Measurements from ENCODE around the gene SPDEF. TPM values are rescaled to one million over a fixed set of nuclear protein-coding genes. Genes with fewer than 3 reads are reported as not detected.

SPDEF gene
- polyA plus RNA-seq, 6 donors from 2014 or later: not detected

DNA sequence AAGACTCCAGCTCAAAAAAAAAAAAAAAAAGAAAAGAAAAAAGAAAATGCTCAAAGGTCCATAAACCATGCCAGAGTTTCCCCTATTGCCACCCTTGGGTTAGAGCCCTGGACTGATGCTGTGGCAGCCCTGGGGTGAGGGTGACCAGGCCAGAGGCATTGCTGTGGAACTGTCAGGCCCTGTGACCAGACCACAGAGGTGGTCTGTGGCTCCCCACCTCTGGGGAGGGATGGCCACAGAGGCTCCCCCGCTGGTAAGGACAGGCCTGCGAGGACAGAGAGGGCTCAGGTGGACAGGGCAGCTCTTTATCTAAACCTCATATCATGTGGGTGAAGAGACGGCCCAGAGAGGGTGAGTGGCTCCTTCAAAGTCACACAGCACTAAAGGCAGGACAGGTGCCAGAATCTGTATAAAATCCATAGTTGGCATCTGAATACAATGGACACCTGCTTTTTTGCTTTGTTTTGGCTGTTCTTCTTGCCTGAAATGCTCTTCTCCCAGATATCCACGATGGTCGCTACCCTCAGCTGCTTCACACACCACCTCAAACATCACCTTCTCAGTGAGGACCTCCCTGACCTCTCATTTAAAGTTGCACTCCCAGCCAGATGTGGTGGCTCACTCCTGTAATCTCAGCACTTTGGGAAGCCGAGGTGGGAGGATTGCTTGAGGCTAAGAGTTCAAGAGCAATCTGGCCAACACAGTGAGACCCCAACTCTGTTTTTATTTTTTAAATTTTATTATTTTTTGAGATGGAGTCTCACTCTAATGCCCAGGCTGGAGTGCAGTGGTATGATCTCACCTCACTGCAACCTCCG is 22.5 kb upstream of the SPDEF start:
- DNase-seq (no peak), ATAC-seq (ENCODE audit: low read depth in 2 of 2) (no peak)
- Mint-ChIP-seq H3K27me3 (no peaks in the 10 kb centered on the region), H3K27ac (peak overlapping the region in 1 of 6 donors; percentile 37), H3K4me3 (no peak overlapping the region), H3K36me3 (no peaks in the 10 kb centered on the region), H3K9me3 (no peaks in the 10 kb centered on the region), H3K4me1 (peaks cover 4 to 8% (median 7%) of the 10 kb centered on the region in 3 donors)

DNA sequence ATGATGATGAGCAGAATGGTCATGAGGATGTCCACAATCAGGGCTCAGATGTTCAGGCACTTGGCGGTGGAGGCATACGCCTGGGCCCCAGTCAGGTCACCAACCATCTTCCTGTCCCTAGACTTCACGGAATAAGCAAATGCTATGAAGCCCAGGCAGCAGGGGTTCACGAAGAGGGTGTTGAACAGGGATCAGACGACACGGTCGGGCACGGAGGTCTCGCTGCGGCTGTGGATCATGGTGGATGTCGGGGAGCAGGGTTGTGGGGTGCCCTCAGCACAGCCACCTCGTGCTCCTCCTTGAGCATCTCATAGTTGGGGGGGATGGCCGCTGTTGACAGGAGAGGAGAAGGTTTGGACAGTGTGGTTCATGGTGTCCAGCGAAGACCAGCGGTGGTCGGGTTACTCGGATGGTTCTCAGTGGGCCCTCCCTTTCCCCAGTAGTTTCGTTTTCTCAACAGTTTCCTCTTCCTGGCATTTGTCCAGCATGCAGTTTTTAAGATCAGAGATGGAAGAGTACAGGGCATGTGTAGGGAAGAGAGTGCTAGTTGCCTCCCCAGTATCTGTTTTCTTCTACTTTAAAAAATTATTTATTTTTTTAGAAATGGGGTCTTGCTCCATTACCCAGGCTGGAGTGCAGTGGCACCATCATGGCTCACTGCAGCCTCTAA is 20.3 kb upstream of the SPDEF start:
- H3K9me3 Mint-ChIP-seq: no peaks in the 10 kb centered on the region
- H3K36me3 Mint-ChIP-seq: no peaks in the 10 kb centered on the region
- DNase-seq (no peak), ATAC-seq (ENCODE audit: low read depth in 2 of 2) (no peak)
- no peaks in the 10 kb centered on the region for H3K27me3 Mint-ChIP-seq
- H3K4me1 Mint-ChIP-seq: peaks cover 4 to 8% (median 7%) of the 10 kb centered on the region in 3 donors
- no peak overlapping the region for H3K4me3 Mint-ChIP-seq
- H3K27ac Mint-ChIP-seq: peak overlapping the region in 3 of 6 donors; percentile 29 to 57 (median 53)

DNA sequence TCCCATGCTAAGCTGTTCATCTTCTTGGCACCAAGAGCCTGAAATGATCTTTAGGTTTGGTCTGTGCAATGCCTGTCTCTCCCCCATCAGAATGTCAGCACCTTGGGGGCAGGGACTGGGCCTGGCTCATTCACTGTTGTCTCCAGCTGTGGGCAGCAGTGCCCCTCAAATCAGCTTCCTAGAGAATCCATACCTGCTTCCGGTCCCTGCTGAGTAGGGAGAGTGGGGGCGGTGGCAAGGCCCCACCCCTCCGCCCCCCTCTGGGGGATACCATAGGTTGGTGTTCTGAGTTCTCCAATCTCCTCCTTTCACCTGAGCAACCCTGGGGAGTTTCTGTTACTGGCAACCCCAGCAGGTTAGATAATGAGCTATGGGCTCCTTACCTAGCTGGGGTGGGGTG is 19.2 kb upstream of the SPDEF start:
- Mint-ChIP-seq H3K4me1 (peaks cover 4 to 8% (median 7%) of the 10 kb centered on the region in 3 donors), H3K9me3 (peaks cover 0 to 1% (median 0%) of the 10 kb centered on the region in 7 donors)
- ATAC-seq (ENCODE audit: low read depth in 2 of 2): no peak

DNA sequence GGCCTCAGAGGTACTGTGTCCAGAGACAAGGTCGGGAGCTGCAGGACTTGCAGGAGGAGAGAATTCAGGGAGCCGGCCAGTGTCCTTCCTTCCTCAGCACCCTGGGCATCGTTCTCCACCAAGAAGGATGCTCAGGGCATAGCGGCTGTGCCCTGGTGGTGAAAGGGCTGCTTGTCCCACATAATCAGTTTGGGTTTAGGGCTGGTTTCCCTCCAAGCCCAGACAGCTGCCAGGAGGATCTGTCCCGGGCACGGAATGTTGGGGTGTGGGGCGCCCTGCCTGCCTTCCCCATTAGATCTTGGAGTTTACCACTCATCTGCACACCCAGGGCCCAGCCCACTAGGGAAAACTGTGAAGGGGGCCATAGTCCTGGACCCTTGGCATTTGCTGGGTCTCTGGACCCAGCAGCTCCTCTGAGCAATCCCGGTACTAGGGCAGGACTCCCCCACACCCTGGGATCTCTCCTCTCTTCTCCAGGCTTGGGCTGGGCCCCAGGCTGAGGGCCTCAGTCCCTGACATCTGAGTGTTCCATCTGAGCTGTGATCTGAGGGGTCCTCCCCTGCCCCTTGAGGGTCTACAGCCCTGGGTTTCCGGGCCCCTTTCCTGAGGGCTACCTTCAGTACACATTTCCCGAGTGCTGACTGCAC is 18.6 kb upstream of the SPDEF start:
- H3K4me1 Mint-ChIP-seq: peaks cover 4 to 8% (median 7%) of the 10 kb centered on the region in 3 donors
- peak overlapping the region in 2 of 6 donors; percentile 36 to 76 for H3K27ac Mint-ChIP-seq
- ATAC-seq (ENCODE audit: low read depth in 2 of 2) (no peak), DNase-seq (no peak)
- H3K9me3 Mint-ChIP-seq: peaks cover 0 to 1% (median 0%) of the 10 kb centered on the region in 7 donors
- no peaks in the 10 kb centered on the region for H3K36me3 Mint-ChIP-seq
- no peak overlapping the region for H3K4me3 Mint-ChIP-seq
- peaks cover 0 to 7% (median 0%) of the 10 kb centered on the region in 3 donors for H3K27me3 Mint-ChIP-seq

More for the DNA sequence above, 19.2 kb upstream of the SPDEF start:
- Mint-ChIP-seq H3K27me3 (peaks cover 0 to 5% (median 0%) of the 10 kb centered on the region in 3 donors), H3K27ac (peak overlapping the region in 1 of 6 donors; percentile 36), H3K4me3 (peak overlapping the region in 2 of 8 donors; percentile 29 to 65), H3K36me3 (no peaks in the 10 kb centered on the region)
- DNase-seq: no peak

DNA sequence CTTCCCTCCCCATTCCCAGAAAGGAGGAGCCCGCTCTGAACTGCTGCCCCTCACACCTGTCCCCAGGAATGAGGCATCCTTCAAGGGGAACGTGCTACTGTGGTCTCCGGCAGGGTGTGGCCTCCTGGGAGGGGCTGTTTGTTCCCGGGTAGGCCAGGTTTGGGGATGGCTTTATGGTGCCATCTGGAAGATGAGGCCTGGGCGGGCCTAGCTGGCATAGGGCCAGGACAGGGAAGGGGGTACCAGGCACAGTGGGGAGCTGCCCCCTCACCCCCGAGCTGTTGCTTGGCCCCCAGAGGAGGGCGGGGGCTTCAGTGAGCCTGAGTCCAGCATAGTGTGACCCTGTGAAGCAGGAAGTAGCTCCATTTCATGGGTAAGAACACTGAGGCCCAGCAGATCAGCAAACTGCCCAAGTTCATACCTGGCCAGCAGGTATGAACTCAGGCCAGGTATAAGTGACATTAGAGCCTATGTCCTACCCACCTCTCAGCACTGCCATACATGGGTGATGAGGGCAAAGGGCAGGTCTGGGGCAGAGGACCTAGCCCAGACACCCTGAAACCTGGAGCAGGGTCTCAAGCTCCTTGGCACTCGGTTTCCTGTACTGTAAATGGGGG is 17.5 kb upstream of the SPDEF start:
- Mint-ChIP-seq H3K27me3 (peaks cover 0 to 7% (median 3%) of the 10 kb centered on the region in 3 donors), H3K4me1 (peaks cover 4 to 8% (median 7%) of the 10 kb centered on the region in 3 donors), H3K36me3 (no peaks in the 10 kb centered on the region), H3K4me3 (no peak overlapping the region), H3K9me3 (peaks cover 0 to 1% (median 0%) of the 10 kb centered on the region in 7 donors), H3K27ac (no peak overlapping the region)
- ATAC-seq (ENCODE audit: low read depth in 2 of 2) (no peak), DNase-seq (no peak)

DNA sequence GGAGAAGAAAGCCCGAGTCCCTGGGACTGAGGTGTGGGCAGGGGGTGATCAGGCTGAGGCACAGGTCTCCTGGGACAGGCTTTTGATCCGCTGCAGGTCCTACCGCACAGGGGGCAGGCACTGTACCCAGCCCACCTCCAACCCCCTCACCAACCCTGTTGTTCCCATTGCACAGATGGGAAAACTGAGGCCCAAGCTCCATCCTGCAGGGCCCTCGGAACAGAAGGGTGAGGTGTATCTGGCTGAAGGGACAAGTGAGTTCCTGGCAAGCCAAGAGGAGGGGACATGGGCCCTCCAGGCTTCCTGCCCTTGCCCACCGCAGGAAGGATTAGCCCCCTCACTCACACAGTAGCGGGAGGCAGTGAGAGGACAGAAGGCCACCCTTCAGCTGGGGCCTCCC is 16.5 kb upstream of the SPDEF start:
- Mint-ChIP-seq H3K27ac (peak overlapping the region in 1 of 6 donors; percentile 47), H3K27me3 (peaks cover 0 to 11% (median 7%) of the 10 kb centered on the region in 3 donors), H3K4me1 (peaks cover 4 to 8% (median 7%) of the 10 kb centered on the region in 3 donors), H3K4me3 (no peak overlapping the region), H3K36me3 (no peaks in the 10 kb centered on the region), H3K9me3 (peaks cover 0 to 1% (median 0%) of the 10 kb centered on the region in 7 donors)
- no peak for ATAC-seq (ENCODE audit: low read depth in 2 of 2)
- no peak for DNase-seq

DNA sequence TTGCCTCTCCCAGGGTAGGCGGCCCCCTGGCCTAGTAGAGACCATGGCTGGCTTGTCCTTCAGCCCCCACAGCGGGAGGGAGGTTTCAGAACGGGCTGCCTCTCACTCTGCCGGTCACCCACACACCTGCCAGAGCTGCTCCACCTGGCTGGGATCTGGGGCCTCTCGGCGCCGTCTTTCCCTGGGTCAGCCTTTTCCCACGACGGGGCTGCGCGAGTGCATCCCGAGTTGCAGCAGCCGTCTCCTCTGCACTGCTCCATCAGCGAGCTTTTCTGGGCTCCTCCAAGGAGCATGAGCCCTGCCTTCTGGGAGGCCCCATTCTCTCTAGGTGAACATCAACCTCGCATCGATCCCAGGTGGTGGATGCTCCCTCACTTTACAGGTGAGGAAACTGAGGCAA is 15.9 kb upstream of the SPDEF start:
- Mint-ChIP-seq H3K4me3 (no peak overlapping the region), H3K4me1 (peaks cover 4 to 8% (median 7%) of the 10 kb centered on the region in 3 donors), H3K27me3 (peaks cover 0 to 11% (median 7%) of the 10 kb centered on the region in 3 donors), H3K9me3 (peaks cover 0 to 1% (median 0%) of the 10 kb centered on the region in 7 donors), H3K36me3 (no peaks in the 10 kb centered on the region), H3K27ac (peak overlapping the region in 1 of 6 donors; percentile 47)
- no peak for ATAC-seq (ENCODE audit: low read depth in 2 of 2)
- DNase-seq: no peak

DNA sequence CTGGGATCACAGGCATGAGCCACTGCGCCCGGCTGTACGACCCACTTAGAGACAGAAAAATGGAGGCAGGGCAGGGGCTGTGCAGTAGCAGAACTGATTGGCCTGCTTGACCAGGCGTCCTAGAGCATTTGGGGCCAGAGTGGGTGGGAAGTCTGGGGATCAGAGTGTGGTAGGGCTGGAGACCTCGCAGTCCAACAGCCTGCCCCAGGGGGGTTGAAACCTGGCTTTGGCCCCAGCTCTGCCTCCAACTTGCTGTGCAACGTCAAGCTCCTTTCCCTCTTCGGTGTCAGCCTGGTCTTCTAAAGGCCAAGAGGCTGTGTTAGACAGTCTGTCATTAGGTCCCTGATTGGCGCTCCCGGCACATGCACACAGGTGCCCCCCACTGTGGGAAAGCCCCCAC is 15.3 kb upstream of the SPDEF start:
- Mint-ChIP-seq H3K27ac (peak overlapping the region in 2 of 6 donors; percentile 11 to 56), H3K9me3 (peaks cover 0 to 1% (median 0%) of the 10 kb centered on the region in 7 donors)
- no peak for DNase-seq

DNA sequence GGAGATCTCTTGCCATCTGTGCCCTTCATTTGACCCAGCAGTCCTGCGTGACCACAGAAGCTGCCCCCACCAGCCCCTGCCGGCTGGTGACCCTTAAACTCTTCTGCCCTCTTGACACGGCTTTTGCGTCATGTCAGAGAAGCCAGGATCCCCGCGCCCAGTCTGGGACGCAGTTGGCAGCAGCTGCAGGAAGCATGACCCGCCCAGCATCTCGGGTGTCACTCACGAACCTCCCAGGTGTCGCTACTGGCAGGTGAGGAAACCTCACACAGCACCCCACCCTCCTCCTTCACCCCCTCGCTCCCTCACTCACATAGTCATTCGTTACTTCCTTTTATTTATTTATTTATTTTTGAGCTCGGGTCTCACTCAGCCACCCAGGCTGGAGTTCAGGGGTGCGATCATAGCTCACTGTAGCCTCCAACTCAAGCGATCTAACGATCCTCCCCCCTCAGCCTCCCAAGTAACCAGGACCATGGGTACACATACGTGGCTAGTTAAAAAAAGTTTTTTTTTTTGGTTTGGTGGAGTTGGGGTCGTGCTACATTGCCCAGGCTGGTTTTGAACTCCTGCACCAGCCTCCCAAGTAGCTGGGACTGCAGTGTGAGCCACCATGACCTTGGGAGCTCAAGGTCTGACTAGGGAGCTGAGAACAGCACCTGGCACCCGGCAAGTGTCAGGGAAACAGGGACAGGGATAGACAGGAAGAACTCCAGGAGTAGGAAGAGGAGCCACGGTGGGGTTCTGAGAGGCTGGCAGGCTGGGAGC is 14.1 kb upstream of the SPDEF start:
- Mint-ChIP-seq H3K4me3 (no peak overlapping the region), H3K36me3 (no peaks in the 10 kb centered on the region), H3K27ac (no peak overlapping the region), H3K27me3 (peaks cover 0 to 11% (median 7%) of the 10 kb centered on the region in 3 donors), H3K4me1 (no peaks in the 10 kb centered on the region), H3K9me3 (peaks cover 0 to 1% (median 0%) of the 10 kb centered on the region in 7 donors)
- DNase-seq (no peak), ATAC-seq (ENCODE audit: low read depth in 2 of 2) (no peak)

More for the DNA sequence above, 15.3 kb upstream of the SPDEF start:
- H3K4me1 Mint-ChIP-seq: peaks cover 2 to 6% (median 5%) of the 10 kb centered on the region in 3 donors
- H3K27me3 Mint-ChIP-seq: peaks cover 0 to 11% (median 7%) of the 10 kb centered on the region in 3 donors
- peak overlapping the region in 1 of 8 donors; percentile 3 for H3K4me3 Mint-ChIP-seq
- no peak for ATAC-seq (ENCODE audit: low read depth in 2 of 2)
- no peaks in the 10 kb centered on the region for H3K36me3 Mint-ChIP-seq

DNA sequence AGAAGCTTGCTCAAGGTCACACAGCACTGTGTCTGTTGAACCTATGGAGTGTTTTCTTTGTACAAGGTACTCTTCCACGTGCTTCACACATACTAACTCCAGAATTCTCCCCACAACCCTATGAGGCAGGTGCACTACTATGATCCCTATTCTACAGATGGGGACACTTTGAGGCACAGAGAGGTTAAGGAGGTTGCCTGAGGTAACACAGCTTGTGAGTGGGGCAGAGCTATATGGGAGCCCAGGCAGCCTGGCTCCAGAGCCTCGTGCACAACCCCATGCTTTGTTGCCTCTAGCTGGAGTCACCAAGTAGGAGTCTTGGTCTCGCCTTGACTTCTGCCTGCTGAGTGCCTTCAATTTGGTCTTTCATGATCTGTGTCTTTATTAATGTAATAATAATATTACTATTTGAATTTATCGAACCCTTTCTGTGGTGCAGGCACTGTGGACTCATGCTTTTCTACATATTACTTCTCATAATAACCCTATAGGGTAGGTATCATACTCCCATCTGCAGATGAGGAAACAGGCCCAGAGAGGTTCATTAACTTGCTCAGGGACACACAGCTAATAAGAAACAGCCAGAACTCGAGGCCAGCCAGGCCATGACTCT is 13.3 kb upstream of the SPDEF start:
- Mint-ChIP-seq H3K4me1 (no peaks in the 10 kb centered on the region), H3K4me3 (no peak overlapping the region), H3K36me3 (no peaks in the 10 kb centered on the region), H3K27ac (no peak overlapping the region), H3K27me3 (peaks cover 0 to 11% (median 7%) of the 10 kb centered on the region in 3 donors), H3K9me3 (peaks cover 0 to 1% (median 0%) of the 10 kb centered on the region in 7 donors)
- DNase-seq (no peak), ATAC-seq (ENCODE audit: low read depth in 2 of 2) (no peak)

DNA sequence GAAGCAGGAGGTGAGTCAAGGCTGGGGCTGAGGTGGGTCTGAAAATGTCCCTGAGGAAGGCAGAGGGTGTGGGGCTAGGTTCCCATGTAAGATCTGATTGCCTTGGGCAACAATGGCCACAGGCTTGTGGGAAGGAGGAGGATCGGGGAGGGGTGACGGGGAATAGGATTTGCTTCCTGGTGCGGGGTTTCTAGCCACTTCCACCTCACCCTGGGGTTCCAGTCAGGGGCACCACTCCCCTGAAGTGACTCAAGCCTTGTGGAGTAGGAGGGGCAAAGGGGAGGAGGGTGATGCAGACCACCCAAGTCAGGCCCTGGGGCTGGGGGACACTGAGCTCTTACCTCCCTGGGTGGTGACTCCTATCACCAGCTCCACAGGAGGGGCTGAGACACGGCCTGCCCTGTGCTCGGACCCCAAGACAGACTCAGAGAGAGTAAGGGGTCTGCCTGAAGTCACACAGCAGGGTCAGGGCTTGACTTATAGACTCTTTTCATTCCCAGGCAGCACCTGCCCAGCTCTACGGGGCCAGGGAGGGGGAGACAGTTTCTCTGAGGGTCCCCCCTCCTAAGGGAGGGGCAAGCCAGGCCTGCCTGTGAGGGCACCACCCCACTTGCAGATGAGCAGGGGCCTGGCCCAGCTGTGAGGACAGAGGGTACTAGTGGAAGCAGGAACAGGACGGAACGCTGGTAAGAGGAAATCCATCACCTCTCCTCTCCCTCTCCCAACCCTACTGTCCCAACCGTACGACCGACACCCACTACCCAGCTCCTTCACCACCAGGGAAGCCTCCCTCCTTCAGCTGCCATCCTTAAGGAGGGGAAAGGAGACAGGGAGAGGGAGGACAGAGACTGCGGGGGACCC is 12.4 kb upstream of the SPDEF start:
- Mint-ChIP-seq H3K36me3 (no peaks in the 10 kb centered on the region), H3K9me3 (peaks cover 0 to 1% (median 0%) of the 10 kb centered on the region in 7 donors), H3K27me3 (peaks cover 0 to 11% (median 7%) of the 10 kb centered on the region in 3 donors), H3K4me3 (peak overlapping the region in 1 of 8 donors; percentile 25), H3K4me1 (no peaks in the 10 kb centered on the region), H3K27ac (peak overlapping the region in 2 of 6 donors; percentile 79 to 81)
- no peak for ATAC-seq (ENCODE audit: low read depth in 2 of 2)
- DNase-seq: no peak
